GM19438 (cell line): ENCODE results near the gene JAM2.

Experiments
- ATAC-seq: cut with Tn5 transposase; IDR thresholded peaks from one replicate; pipeline ENCODE4 v1.9.1; 2021; ENCODE audit warnings: low read depth; ENCODE audit not compliant: unreplicated experiment

The JAM2 gene

DNA sequence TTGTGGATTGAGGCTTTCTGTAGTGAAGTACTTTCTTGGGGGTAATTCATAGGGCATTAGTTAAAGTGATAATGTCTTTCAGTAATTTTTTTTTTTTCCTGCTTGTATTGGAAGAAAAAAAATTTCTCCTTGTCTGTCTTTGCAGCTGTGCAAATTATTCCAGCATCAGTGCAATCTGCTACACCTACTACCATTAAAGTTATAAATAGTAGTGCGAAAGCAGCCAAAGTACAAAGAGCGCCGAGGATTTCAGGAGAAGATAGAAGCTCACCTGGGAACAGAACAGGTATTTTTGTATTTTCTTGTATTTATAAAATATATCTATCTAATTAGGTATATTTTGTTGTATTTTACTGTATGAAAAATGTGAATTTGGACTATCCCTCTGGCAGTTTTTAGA lies 125.0 kb downstream of the JAM2 start:
- no peak for ATAC-seq
